Measurements from ENCODE around the gene ATP10A.

- TF ChIP-seq POLR2AphosphoS5 (IDR thresholded peaks at IDR 0.05; ENCODE audit: borderline replicate concordance, low read depth, low read length), result no peak
- no peak for TF ChIP-seq EZH2 (IDR thresholded peaks at IDR 0.05)
Measured at GRCh38 chr15:25668901-25669300, 194.2 kb downstream of the ATP10A start.
